CD14-positive monocyte (primary cell): ENCODE results near the gene ICAM2. TPM values are rescaled to one million over a fixed set of nuclear protein-coding genes. Genes with fewer than 3 reads are reported as not detected.
A peak's percentile ranks its signal among the peaks of the same experiment; 100 is the strongest.

Source experiments
- DNase-seq, 3 donors: peaks; one replicate each; pipeline ENCODE4 v3.0.0-alpha.2; 2011 to 2022
- H2AFZ ChIP-seq: 2 replicates; pipeline ENCODE4 v1.6.0; 2012; ENCODE audit warnings: mild to moderate bottlenecking, low read depth, low read length, inconsistent platforms; ENCODE audit not compliant: insufficient read depth, poor library complexity, severe bottlenecking
- H3K27ac ChIP-seq, 2 donors: 1 replicate in 1 of 2; 2 replicates in 1 of 2; pipeline ENCODE4 v1.5.1; 2012 to 2013; ENCODE audit warnings: low read length in 2 of 2, control low read depth in 1 of 2, inconsistent platforms in 1 of 2, low read depth in 1 of 2, mild to moderate bottlenecking in 1 of 2
- H3K27me3 ChIP-seq, 2 donors: one replicate each; pipeline versions ENCODE4 v1.6.0 to v1.6.1; 2011 to 2013; ENCODE audit warnings: low read length in 2 of 2; ENCODE audit not compliant: control insufficient read depth in 2 of 2, insufficient read depth in 2 of 2
- H3K36me3 ChIP-seq, 2 donors: replicated peaks in 1 of 2; 1 replicate in 1 of 2; 2 replicates in 1 of 2; pipeline versions ENCODE4 v1.5.1 to v1.6.1; 2012 to 2013; ENCODE audit warnings: low read length in 2 of 2, control low read depth in 1 of 2, inconsistent platforms in 1 of 2, mild to moderate bottlenecking in 1 of 2; ENCODE audit not compliant: insufficient read depth in 2 of 2, control insufficient read depth in 1 of 2
- H3K4me1 ChIP-seq, 2 donors: 1 replicate in 1 of 2; 2 replicates in 1 of 2; pipeline versions ENCODE4 v1.5.1 to v1.6.1; 2012 to 2013; ENCODE audit warnings: low read length in 2 of 2, control low read depth in 1 of 2, inconsistent platforms in 1 of 2, mild to moderate bottlenecking in 1 of 2, moderate library complexity in 1 of 2; ENCODE audit not compliant: insufficient read depth in 2 of 2, control insufficient read depth in 1 of 2
- H3K4me2 ChIP-seq: replicated peaks from 2 replicates; pipeline ENCODE3; 2012; ENCODE audit warnings: low read length, moderate library complexity, mild to moderate bottlenecking; ENCODE audit not compliant: poor library complexity, severe bottlenecking; ENCODE audit errors: extremely low read depth
- H3K4me3 ChIP-seq, 3 experiments: fragments of 200-600 bp in 1 of 3; sonication (generic) in 1 of 3; replicated peaks in 1 of 3; 1 replicate in 2 of 3; 2 replicates in 1 of 3; pipeline ENCODE4 v1.5.1; 2011 to 2013; ENCODE audit warnings: low read length in 3 of 3, mild to moderate bottlenecking in 3 of 3, control low read depth in 2 of 3, low read depth in 2 of 3, inconsistent platforms in 1 of 3, moderate library complexity in 1 of 3
- H3K79me2 ChIP-seq: 2 replicates; pipeline ENCODE4 v1.6.0; 2012; ENCODE audit warnings: mild to moderate bottlenecking, control low read depth, inconsistent platforms, low read length, moderate library complexity; ENCODE audit not compliant: insufficient read depth
- H3K9ac ChIP-seq: 2 replicates; pipeline ENCODE4 v1.6.0; 2017; ENCODE audit warnings: low read length, mild to moderate bottlenecking; ENCODE audit not compliant: insufficient read depth, poor library complexity, severe bottlenecking
- H3K9me3 ChIP-seq, 2 donors: replicated peaks in 1 of 2; 1 replicate in 1 of 2; 2 replicates in 1 of 2; pipeline versions ENCODE4 v1.5.1 to v1.6.1; 2012 to 2013; ENCODE audit warnings: low read length in 2 of 2, control low read depth in 1 of 2; ENCODE audit not compliant: control insufficient read depth in 1 of 2, insufficient read depth in 1 of 2
- H4K20me1 ChIP-seq: 2 replicates; pipeline ENCODE4 v1.6.0; 2012; ENCODE audit warnings: mild to moderate bottlenecking, low read length, control low read depth, moderate library complexity; ENCODE audit not compliant: insufficient read depth
- H3K27ac Mint-ChIP-seq, 7 donors: one replicate each; pipeline ENCODE4 v1.8.0; 2020; ENCODE audit warnings: mild to moderate bottlenecking in 7 of 7, mixed read lengths in 7 of 7, moderate library complexity in 6 of 7, inconsistent platforms in 2 of 7
- H3K27me3 Mint-ChIP-seq, 3 donors: one replicate each; pipeline ENCODE4 v1.8.0; 2021 to 2022; ENCODE audit warnings: low read depth in 3 of 3, mild to moderate bottlenecking in 3 of 3, mixed read lengths in 3 of 3, moderate library complexity in 3 of 3, inconsistent platforms in 1 of 3
- H3K36me3 Mint-ChIP-seq, 2 donors: one replicate each; pipeline ENCODE4 v1.8.0; 2020; ENCODE audit warnings: mixed read lengths in 2 of 2, inconsistent platforms in 1 of 2, mild to moderate bottlenecking in 1 of 2
- H3K4me1 Mint-ChIP-seq: one replicate; pipeline ENCODE4 v1.8.0; 2020; ENCODE audit warnings: mild to moderate bottlenecking, mixed read lengths
- H3K4me3 Mint-ChIP-seq, 2 donors: one replicate each; pipeline ENCODE4 v1.8.0; 2020; ENCODE audit warnings: mild to moderate bottlenecking in 2 of 2, mixed read lengths in 2 of 2, moderate library complexity in 1 of 2
- H3K9me3 Mint-ChIP-seq, 7 donors: one replicate each; pipeline ENCODE4 v1.8.0; 2020 to 2022; ENCODE audit warnings: mixed read lengths in 7 of 7, mild to moderate bottlenecking in 6 of 7, moderate library complexity in 6 of 7, inconsistent platforms in 2 of 7
- WGBS: methylation state at CpG from one replicate; pipeline ENCODE4 v1.1.5; 2013; ENCODE audit warnings: missing lambda C conversion rate; ENCODE audit not compliant: insufficient coverage; 5-methylcytosine and 5-hydroxymethylcytosine counted together
- intact Hi-C, 2 donors: fragments of 100-400 bp; cut with micrococcal nuclease; formaldehyde crosslinking; loops; one replicate each; pipeline versions ENCODE4 v1.15.0 to v1.15.1; 2023
- polyA plus RNA-seq, 3 donors: library from polyadenylated mRNA; depleted of rRNA in 1 of 3; unstranded in 2 of 3; stranded (reverse) in 1 of 3; fragments of 300-500 nt in 2 of 3; fragments of >200 nt in 1 of 3; fragmentation: Illumina TruSeq in 2 of 3; gene quantifications; 1 replicate in 2 of 3; 2 replicates in 1 of 3; pipeline ENCODE4 v1.2.3, GENCODE V29; 2012 to 2021
- TF ChIP-seq, protein P1 (sequence below): fragments of 200-600 bp; IDR thresholded peaks from one replicate; pipeline ENCODE4 v1.8.0; 2022; ENCODE audit warnings: antibody characterized with exemption, mild to moderate bottlenecking

ICAM2 gene
- polyA plus RNA-seq, 3 donors, result 111 to 186 (median 174) TPM

GRCh38 chr17:64051153-64051552 lies 30.7 kb upstream of the ICAM2 start:
- no peaks in the 10 kb centered on the region for H3K4me1 ChIP-seq
- peaks cover 98 to 100% of the 10 kb centered on the region in 2 donors for H3K36me3 ChIP-seq
- H3K27me3 Mint-ChIP-seq, result no peaks in the 10 kb centered on the region
- peak overlapping the region in 2 of 7 donors; percentile 42 to 53 for H3K27ac Mint-ChIP-seq
- intact Hi-C loops, result no loop called here
- TF ChIP-seq, protein P1, sequence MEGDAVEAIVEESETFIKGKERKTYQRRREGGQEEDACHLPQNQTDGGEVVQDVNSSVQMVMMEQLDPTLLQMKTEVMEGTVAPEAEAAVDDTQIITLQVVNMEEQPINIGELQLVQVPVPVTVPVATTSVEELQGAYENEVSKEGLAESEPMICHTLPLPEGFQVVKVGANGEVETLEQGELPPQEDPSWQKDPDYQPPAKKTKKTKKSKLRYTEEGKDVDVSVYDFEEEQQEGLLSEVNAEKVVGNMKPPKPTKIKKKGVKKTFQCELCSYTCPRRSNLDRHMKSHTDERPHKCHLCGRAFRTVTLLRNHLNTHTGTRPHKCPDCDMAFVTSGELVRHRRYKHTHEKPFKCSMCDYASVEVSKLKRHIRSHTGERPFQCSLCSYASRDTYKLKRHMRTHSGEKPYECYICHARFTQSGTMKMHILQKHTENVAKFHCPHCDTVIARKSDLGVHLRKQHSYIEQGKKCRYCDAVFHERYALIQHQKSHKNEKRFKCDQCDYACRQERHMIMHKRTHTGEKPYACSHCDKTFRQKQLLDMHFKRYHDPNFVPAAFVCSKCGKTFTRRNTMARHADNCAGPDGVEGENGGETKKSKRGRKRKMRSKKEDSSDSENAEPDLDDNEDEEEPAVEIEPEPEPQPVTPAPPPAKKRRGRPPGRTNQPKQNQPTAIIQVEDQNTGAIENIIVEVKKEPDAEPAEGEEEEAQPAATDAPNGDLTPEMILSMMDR, result no peak
- no peaks in the 10 kb centered on the region for H3K79me2 ChIP-seq
- no peak overlapping the region for H3K4me2 ChIP-seq
- WGBS, result no CpG with 5 or more reads among the region's 1 CpG
- peaks cover 93 to 99% of the 10 kb centered on the region in 2 donors for H3K36me3 Mint-ChIP-seq
- H3K27ac ChIP-seq, result no peak overlapping the region
- H2AFZ ChIP-seq, result no peak overlapping the region
- H3K9ac ChIP-seq, result no peak overlapping the region
- H3K4me3 Mint-ChIP-seq, result no peak overlapping the region
- DNase-seq, result no peak
- H3K9me3 ChIP-seq, result no peaks in the 10 kb centered on the region
- no peaks in the 10 kb centered on the region for H3K4me1 Mint-ChIP-seq
- no peaks in the 10 kb centered on the region for H4K20me1 ChIP-seq
- no peak overlapping the region for H3K4me3 ChIP-seq
- no peaks in the 10 kb centered on the region for H3K9me3 Mint-ChIP-seq
- no peaks in the 10 kb centered on the region for H3K27me3 ChIP-seq

- Histone ChIP-seq H3K4me1 (no peaks in the 10 kb centered on the region), H3K79me2 (no peaks in the 10 kb centered on the region), H3K4me3 (no peak overlapping the region), H4K20me1 (no peaks in the 10 kb centered on the region), H3K27ac (no peak overlapping the region), H3K27me3 (no peaks in the 10 kb centered on the region), H3K4me2 (no peak overlapping the region), H3K36me3 (peaks cover 98 to 100% of the 10 kb centered on the region in 2 donors), H3K9ac (no peak overlapping the region), H3K9me3 (no peaks in the 10 kb centered on the region), H2AFZ (no peak overlapping the region)
- Mint-ChIP-seq H3K27me3 (no peaks in the 10 kb centered on the region), H3K4me1 (no peaks in the 10 kb centered on the region), H3K27ac (no peak overlapping the region), H3K9me3 (no peaks in the 10 kb centered on the region), H3K36me3 (peaks cover 93 to 99% of the 10 kb centered on the region in 2 donors), H3K4me3 (no peak overlapping the region)
- intact Hi-C loops, result no loop called here
- TF ChIP-seq, protein P1, result no peak
- WGBS, result 100% methylated on average over 7 of the region's 9 CpGs
- no peak for DNase-seq
These were observed 28.4 kb upstream of the ICAM2 start for GRCh38 chr17:64048805-64049204.
